Stomach (tissue), 9 donors: ENCODE data around the gene PNPLA5. TPM values are rescaled to one million over a fixed set of nuclear protein-coding genes. Genes with fewer than 3 reads are reported as not detected.

Experiments
- DNase-seq, 2 donors: peaks; one replicate each; pipeline versions ENCODE4 v3.0.0 to v3.0.0-alpha.2; 2013 to 2019
- H3K27ac ChIP-seq, 5 donors: fragments of 200-600 bp in 4 of 5; sonication (generic) in 4 of 5; one replicate each; pipeline ENCODE4 v1.5.1; 2013 to 2019; ENCODE audit warnings: mild to moderate bottlenecking in 1 of 5, moderate library complexity in 1 of 5
- H3K27me3 ChIP-seq, 3 donors: fragments of 200-600 bp; sonication (generic); one replicate each; pipeline ENCODE4 v1.5.1; 2017 to 2019; ENCODE audit warnings: mixed run types in 1 of 3
- H3K36me3 ChIP-seq, 4 donors: fragments of 200-600 bp; sonication (generic); 1 replicate in 3 of 4; 2 replicates in 1 of 4; pipeline ENCODE4 v1.5.1; 2016 to 2019
- H3K4me1 ChIP-seq, 4 donors: fragments of 200-600 bp; sonication (generic); one replicate each; pipeline ENCODE4 v1.5.1; 2016 to 2019
- H3K4me3 ChIP-seq, 4 donors: fragments of 200-600 bp; sonication (generic) in 3 of 4; one replicate each; pipeline ENCODE4 v1.5.1; 2016 to 2019; ENCODE audit warnings: mild to moderate bottlenecking in 1 of 4
- H3K9me3 ChIP-seq, 4 donors: fragments of 200-600 bp; sonication (generic); one replicate each; pipeline ENCODE4 v1.5.1; 2016 to 2019
- EP300 ChIP-seq: sonication (generic); formaldehyde crosslinking; IDR thresholded peaks from one replicate; pipeline ENCODE4 v1.6.1; 2017; ENCODE audit warnings: antibody characterized with exemption
- POLR2A ChIP-seq, 4 donors: fragments of 450-650 bp; IDR thresholded peaks; one replicate each; pipeline ENCODE4 v1.6.1; 2016; ENCODE audit warnings: antibody characterized with exemption in 4 of 4, control low read depth in 2 of 4, mild to moderate bottlenecking in 1 of 4, moderate library complexity in 1 of 4
- POLR2AphosphoS5 ChIP-seq, 3 donors: sonication (generic); formaldehyde crosslinking; IDR thresholded peaks; one replicate each; pipeline ENCODE4 v1.6.1; 2016; ENCODE audit warnings: antibody characterized with exemption in 3 of 3
- WGBS, 5 donors: extraction: QIAGEN DNeasy Blood & Tissue Kit in 3 of 5; methylation state at CpG; one replicate each; pipeline versions ENCODE4 v1.1.5 to v1.1.7; 2013 to 2018; 5-methylcytosine and 5-hydroxymethylcytosine counted together
- intact Hi-C: fragments of 100-400 bp; cut with DNase I; formaldehyde crosslinking; loops from one replicate; pipeline ENCODE4 v1.15.1; 2023; ENCODE audit warnings: low total_unique reads
- polyA plus RNA-seq, 3 donors: library from polyadenylated mRNA; stranded (reverse); fragments of 200-250 nt; gene quantifications; one replicate each; pipeline ENCODE4 v1.2.3, GENCODE V29; 2013
- total RNA-seq, 5 donors: library from RNA; depleted of rRNA; stranded (reverse); fragments of >200 nt; gene quantifications; one replicate each; pipeline versions ENCODE4 v1.1.0 to v1.2.3, GENCODE V29; 2014 to 2016
- TF ChIP-seq, protein P1 (sequence below), 7 experiments: fragments of 450-650 bp in 4 of 7; fragments of 200-600 bp in 3 of 7; sonication (generic) in 3 of 7; IDR thresholded peaks; one replicate each; pipeline ENCODE4 v1.5.1; 2016 to 2019; ENCODE audit warnings: antibody characterized with exemption in 7 of 7, control low read depth in 2 of 7, mild to moderate bottlenecking in 1 of 7
- donor health status: healthy with polysubstance abuse.
- donor health status: Bipolar disorder and iron deficiency.
- donor health status: healthy.

Gene PNPLA5
- total and polyA plus RNA-seq, 8 donors: not detected

DNA sequence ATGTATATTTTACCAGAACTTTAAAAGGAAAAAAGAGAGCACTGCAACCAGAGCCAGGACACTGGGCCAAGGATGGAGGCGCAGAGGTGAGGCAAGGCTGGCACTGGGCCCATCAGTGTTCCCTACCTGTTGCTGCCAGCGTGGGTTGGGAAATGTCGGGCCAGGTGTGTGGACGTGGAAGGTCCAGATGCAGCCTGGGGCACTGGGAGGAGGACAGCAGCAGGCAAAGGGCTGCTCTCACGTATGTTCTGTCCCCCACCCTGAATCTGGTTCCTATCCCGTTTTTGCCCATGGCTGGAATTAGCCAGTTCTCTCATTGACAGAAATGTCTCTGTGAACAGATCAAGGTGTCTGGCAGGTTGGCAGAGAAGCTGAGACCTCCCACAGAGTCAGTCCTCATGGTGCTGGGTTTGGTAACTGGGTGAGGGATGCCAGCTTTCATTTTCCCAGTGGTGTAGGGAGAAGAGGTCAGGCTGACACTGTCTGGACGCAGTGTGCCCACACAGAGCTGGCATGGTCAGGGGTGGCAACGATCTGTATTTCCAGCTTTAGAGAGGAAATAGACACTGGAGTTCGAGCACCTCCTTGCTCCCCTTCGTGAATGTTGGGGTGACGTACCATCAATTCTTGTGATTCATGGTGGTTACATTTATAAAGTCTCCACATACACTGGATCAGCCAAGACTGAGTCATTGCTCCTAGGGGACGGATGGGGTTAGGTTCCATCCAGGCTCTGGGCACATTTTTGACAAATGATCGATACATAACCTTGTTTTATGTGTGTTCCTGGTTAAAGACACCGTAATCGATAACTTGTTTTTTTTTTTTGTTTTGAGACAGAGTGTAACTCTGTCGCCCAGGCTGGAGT is 27.5 kb upstream of the PNPLA5 start:
- 65 to 72% (median 70%) methylated on average over 15 to 16 of the region's 16 CpGs for WGBS, 5 donors
- peak in 1 of 2 donors; percentile 44 for DNase-seq
- Histone ChIP-seq H3K27ac (no peak overlapping the region), H3K4me3 (no peak overlapping the region), H3K4me1 (peaks cover 8 to 15% (median 14%) of the 10 kb centered on the region in 4 donors), H3K9me3 (no peaks in the 10 kb centered on the region), H3K36me3 (no peaks in the 10 kb centered on the region), H3K27me3 (peaks cover 0 to 78% (median 9%) of the 10 kb centered on the region in 3 donors)
- TF ChIP-seq, protein P1, sequence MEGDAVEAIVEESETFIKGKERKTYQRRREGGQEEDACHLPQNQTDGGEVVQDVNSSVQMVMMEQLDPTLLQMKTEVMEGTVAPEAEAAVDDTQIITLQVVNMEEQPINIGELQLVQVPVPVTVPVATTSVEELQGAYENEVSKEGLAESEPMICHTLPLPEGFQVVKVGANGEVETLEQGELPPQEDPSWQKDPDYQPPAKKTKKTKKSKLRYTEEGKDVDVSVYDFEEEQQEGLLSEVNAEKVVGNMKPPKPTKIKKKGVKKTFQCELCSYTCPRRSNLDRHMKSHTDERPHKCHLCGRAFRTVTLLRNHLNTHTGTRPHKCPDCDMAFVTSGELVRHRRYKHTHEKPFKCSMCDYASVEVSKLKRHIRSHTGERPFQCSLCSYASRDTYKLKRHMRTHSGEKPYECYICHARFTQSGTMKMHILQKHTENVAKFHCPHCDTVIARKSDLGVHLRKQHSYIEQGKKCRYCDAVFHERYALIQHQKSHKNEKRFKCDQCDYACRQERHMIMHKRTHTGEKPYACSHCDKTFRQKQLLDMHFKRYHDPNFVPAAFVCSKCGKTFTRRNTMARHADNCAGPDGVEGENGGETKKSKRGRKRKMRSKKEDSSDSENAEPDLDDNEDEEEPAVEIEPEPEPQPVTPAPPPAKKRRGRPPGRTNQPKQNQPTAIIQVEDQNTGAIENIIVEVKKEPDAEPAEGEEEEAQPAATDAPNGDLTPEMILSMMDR (IDR thresholded peaks at IDR 0.05): no peak
- TF ChIP-seq EP300 (no peak), POLR2A (IDR thresholded peaks at IDR 0.05) (no peak), POLR2AphosphoS5 (IDR thresholded peaks at IDR 0.05) (no peak)
- intact Hi-C loops: no loop called here

DNA sequence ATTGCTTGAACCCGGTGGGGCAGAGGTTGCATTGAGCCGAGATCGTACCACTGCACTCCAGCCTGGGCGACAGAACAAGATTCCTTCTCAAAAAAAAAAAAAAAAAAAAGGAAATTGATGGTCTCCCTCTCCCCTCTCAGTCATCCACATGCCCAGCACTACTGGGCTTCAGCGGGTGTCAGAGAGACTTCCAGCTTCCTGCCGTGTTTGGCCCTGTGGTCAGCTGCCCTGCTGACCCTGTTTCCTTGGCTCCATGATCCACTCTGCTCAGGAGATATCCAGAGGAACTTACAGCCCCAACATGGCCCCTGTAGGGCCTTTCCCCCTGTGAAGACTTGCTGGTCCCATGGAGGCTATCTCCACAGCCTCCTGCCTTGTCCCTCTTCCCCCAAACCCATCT is 25.7 kb upstream of the PNPLA5 start:
- H3K4me3 ChIP-seq: no peak overlapping the region
- H3K36me3 ChIP-seq: no peaks in the 10 kb centered on the region
- WGBS, 5 donors: 72 to 86% (median 79%) methylated on average over 6 of the region's 6 CpGs
- TF ChIP-seq, protein P1 (IDR thresholded peaks at IDR 0.05): no peak
- TF ChIP-seq POLR2A (IDR thresholded peaks at IDR 0.05) (no peak), POLR2AphosphoS5 (IDR thresholded peaks at IDR 0.05) (no peak), EP300 (no peak)
- peaks cover 0 to 74% (median 0%) of the 10 kb centered on the region in 3 donors for H3K27me3 ChIP-seq
- DNase-seq: no peak
- intact Hi-C loops: no loop called here
- no peaks in the 10 kb centered on the region for H3K4me1 ChIP-seq
- H3K27ac ChIP-seq: no peak overlapping the region
- no peaks in the 10 kb centered on the region for H3K9me3 ChIP-seq

DNA sequence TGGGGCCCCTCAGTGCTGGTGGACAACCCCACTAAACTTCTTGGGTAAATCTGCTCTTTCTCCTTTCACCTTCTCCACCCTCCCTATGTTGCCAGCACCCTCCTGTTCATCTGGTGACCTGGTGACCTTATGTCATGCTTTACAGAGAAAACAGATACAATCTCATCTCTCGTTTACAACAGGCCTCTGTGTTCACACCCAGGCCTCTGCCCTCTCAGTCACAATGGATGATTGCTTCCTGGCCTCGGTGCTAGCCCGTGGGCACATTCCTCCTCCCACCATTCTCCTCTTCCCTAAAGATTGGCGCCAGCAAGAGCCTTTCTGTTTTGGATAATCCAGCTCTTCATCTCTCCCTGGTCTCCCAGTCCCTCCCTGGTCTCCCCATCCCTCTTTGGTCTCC is 19.5 kb upstream of the PNPLA5 start:
- no peaks in the 10 kb centered on the region for H3K9me3 ChIP-seq
- H3K27ac ChIP-seq: no peak overlapping the region
- WGBS, 5 donors: 17 to 21% (median 20%) methylated on average over 4 of the region's 4 CpGs
- TF ChIP-seq EP300 (no peak), POLR2AphosphoS5 (IDR thresholded peaks at IDR 0.05) (no peak), POLR2A (IDR thresholded peaks at IDR 0.05) (no peak)
- TF ChIP-seq, protein P1 (IDR thresholded peaks at IDR 0.05): no peak
- intact Hi-C loops: no loop called here
- H3K27me3 ChIP-seq: peaks cover 0 to 72% (median 0%) of the 10 kb centered on the region in 3 donors
- DNase-seq: no peak
- H3K36me3 ChIP-seq: no peaks in the 10 kb centered on the region
- H3K4me3 ChIP-seq: no peak overlapping the region
- no peaks in the 10 kb centered on the region for H3K4me1 ChIP-seq

DNA sequence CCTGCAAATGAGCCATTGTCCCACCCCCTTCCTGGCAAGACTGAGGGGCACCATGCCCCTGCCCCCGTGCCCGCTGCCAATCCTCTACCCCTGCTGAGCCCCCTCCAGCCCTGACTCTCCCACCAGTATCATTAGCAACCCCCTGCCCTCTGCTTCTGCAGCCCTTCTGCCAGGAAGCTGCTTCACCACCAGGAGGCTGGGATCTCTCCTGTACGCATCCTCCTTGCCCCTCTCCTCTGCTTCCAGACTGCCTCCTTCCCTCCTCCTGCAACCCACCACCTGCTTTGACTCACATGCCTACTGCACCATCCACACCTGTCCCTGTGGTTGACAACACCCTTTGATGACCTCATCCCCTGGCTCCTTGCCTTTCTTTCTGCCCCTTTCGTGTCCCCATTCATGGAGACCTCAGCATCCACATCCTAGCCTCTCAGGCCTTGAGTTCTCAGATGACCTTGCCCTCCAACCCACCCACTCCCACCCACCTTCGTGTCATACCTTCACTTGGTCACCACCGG is 18.4 kb upstream of the PNPLA5 start:
- DNase-seq: no peak

More for the DNA sequence above, 18.4 kb upstream of the PNPLA5 start:
- 60 to 71% (median 66%) methylated on average over 5 to 6 of the region's 6 CpGs for WGBS, 5 donors
- Histone ChIP-seq H3K27ac (no peak overlapping the region), H3K4me3 (no peak overlapping the region), H3K4me1 (no peaks in the 10 kb centered on the region), H3K36me3 (no peaks in the 10 kb centered on the region), H3K9me3 (no peaks in the 10 kb centered on the region), H3K27me3 (peaks cover 0 to 73% (median 0%) of the 10 kb centered on the region in 3 donors)
- TF ChIP-seq, protein P1 (IDR thresholded peaks at IDR 0.05): no peak
- no peak for TF ChIP-seq POLR2AphosphoS5 (IDR thresholded peaks at IDR 0.05)
- TF ChIP-seq POLR2A (IDR thresholded peaks at IDR 0.05): no peak
- no peak for TF ChIP-seq EP300
- intact Hi-C loops: no loop called here
